Measurements from ENCODE around the gene PXDN.

DNA sequence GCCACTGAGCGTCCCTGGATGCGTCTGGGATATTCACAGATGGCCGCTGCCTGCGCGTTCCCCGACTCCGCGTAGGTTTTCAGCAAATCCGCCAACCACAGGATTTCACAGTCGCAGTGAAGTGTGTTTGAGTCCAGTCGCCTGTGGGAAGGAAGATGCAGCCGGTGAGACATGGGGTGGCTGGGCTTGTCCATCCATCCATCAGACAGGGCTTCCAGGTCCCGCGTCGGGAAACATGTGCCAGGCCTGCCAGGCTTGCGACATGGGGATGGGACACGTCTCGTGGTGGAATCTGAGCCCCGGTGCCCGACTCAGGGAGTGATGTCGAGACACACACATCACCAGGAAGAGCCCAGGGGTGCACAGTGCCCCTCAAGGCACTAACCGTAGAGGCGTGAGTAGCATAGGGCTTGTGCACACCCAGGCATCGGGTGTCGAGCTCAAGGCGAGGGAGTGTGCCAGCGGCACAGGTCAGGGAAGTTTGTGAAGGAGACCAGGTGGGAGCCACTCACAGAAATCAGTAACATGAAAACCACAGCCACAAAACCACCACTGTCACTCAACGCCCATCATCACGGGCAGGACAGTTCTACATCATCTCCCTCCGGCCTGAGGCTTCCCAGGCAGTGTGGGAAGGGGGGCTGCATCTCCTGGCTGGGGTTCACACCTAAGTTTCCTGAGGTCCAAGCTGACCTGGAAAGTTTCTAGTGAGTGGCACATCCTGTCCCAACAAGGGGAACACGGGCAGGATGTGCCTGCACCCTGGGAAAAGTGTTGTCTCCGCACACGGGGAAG is 63.9 kb downstream of the PXDN start:
- no peak for TF ChIP-seq EZH2 (IDR thresholded peaks at IDR 0.05; ENCODE audit: borderline replicate concordance, low read depth, low read length, severe bottlenecking)
- TF ChIP-seq, protein P1, sequence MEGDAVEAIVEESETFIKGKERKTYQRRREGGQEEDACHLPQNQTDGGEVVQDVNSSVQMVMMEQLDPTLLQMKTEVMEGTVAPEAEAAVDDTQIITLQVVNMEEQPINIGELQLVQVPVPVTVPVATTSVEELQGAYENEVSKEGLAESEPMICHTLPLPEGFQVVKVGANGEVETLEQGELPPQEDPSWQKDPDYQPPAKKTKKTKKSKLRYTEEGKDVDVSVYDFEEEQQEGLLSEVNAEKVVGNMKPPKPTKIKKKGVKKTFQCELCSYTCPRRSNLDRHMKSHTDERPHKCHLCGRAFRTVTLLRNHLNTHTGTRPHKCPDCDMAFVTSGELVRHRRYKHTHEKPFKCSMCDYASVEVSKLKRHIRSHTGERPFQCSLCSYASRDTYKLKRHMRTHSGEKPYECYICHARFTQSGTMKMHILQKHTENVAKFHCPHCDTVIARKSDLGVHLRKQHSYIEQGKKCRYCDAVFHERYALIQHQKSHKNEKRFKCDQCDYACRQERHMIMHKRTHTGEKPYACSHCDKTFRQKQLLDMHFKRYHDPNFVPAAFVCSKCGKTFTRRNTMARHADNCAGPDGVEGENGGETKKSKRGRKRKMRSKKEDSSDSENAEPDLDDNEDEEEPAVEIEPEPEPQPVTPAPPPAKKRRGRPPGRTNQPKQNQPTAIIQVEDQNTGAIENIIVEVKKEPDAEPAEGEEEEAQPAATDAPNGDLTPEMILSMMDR (IDR thresholded peaks at IDR 0.05; ENCODE audit: borderline replicate concordance, extremely low read depth, low read length, poor library complexity, severe bottlenecking) = no peak
